Stimulated activated CD8-positive, alpha-beta memory T cell treated with anti-CD3 and anti-CD28 coated beads, Interleukin-2, amount 100 ng/mL, for 48 hours (primary cell): Measurements from ENCODE around the gene AREG.
A peak's percentile ranks its signal among the peaks of the same experiment; 100 is the strongest.
"Not testable (repeated sequence)": the region's sequence is repeated elsewhere in the genome, so short reads cannot be mapped to it uniquely, and the experiment has no call there.

Experiments used
- DNase-seq, 2 donors: peaks; one replicate each; pipeline ENCODE4 v3.0.0-alpha.2; 2020; ENCODE audit warnings: low read depth in 2 of 2

The AREG gene

GRCh38 chr4:74444891-74445642 is at the start of gene AREG:
AREG (plus strand) TSS chr4:74445136; CDS start chr4:74445346, 210 bp downstream.
- DNase-seq: peak; percentile 67 to 81

DNA sequence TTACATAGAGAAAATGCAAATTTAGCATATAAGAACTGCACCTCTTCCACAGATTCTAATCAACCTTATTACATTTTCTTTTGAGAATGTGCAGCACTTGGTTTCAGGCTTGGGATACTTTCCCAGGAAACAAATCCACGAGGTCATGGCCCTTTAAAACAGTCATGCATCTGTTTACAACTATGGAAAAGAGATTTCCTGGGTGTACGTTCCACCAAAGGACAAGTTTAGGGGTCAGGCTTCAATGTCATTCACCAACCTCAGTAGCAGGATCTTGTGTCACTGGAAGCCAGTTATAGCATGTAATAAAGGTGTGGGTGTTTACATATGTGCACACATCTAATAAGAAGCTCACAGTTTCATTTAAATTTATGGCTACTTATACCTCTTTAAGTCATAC is 49.3 kb upstream of the AREG start:
- DNase-seq: no peak

DNA sequence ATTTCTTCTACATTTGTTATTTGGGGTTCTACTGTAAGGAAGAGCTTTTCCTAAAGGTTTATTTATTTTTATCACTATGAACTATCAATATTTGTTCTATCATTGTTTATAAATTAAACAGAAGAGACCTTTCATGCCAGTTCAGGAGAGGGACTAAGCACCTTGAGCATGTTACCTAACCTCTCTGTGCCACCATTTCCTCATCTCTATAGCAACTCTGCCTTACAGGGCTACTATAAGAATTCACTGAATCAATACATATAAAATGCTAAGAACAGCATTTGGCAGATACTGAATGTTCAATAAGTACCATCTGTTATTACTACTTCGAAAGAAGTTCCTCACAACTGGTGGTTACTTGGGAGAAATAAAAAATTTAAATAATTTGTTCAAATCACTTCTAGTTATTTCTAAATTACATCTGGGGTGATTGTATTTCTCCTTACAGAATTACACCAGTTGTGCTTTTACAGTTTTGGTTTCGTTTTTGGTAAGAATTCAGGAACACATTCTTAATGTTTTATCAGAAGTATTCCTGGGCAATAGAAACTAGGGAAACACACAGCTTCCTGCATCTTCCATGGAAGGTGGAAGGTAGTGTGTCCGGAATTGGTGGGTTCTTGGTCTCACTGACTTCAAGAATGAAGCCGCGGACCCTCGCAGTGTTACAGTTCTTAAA is 47.0 kb upstream of the AREG start:
- DNase-seq: no peak

DNA sequence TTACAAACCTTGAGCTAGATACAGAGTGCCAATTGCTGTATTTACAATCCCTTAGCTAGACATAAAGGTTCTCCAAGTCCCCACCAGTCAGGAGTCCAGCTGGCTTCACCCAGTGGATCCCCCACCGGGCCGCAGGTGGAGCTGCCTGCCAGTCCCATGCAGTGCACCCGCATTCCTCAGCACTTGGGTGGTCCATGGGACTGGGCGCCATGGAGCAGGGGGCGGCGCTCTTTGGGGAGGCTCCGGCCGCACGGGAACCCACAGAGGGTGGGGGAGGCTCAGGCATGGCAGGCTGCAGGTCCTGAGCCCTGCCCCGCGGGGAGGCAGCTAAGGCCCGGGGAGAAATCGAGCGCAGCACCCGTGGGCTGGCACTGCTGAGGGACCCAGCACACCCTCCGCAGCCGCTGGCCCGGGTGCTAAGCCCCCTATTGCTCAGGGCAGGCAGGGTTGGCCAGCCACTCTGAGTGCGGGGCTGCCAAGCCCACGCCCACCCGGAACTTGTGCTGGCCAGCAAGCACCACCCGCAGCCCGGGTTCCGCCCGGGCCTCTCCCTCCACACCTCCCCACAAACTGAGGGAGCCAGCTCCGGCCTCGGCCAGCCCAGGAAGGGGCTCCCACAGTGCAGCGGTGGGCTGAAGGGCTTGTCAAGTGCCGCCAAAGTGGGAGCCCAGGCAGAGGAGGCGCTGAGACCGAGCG is 45.9 kb upstream of the AREG start:
- not testable (repeated sequence) for DNase-seq

GRCh38 chr4:74400395-74400794 is 44.5 kb upstream of the AREG start:
- no peak for DNase-seq

- no peak for DNase-seq
Measured at GRCh38 chr4:74402692-74403456, 42.1 kb upstream of the AREG start.

DNA sequence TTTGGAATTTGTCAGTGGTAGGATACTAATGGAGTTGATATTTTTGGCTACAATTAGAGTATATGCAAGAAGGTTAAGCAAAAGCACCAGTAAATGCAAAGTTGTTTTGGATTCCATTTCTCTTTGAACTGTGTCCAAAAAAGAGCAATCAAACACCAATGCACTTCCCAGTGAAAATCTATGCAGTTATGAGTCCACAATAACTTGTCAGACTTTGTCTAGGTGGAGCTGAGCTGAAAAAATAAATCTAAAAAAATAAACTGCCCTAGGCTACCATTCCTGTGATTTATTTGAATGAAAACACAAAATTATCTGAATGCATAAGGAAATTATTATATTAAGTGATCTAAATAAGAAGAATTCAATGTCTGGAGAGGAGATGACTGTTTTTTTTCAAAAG is 37.0 kb upstream of the AREG start:
- no peak for DNase-seq

DNA sequence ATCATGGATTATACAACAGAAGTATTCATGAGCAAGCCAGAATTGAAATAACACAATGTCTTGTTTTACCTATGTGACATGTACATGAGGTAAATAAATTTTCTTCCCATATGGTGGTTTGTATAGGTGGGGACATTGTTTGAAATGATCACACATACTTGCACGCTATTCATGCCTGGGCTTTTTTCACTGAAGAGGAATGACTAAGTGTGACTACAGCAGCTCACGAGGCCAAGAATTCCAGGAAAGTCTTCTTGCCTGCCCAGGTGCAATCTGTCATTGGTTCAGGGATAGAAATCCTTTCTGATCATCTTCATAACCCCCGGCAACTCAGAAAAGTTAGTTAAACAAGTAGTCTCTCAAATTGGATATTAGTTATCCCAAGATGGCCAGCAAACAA is 36.3 kb upstream of the AREG start:
- DNase-seq: no peak

DNA sequence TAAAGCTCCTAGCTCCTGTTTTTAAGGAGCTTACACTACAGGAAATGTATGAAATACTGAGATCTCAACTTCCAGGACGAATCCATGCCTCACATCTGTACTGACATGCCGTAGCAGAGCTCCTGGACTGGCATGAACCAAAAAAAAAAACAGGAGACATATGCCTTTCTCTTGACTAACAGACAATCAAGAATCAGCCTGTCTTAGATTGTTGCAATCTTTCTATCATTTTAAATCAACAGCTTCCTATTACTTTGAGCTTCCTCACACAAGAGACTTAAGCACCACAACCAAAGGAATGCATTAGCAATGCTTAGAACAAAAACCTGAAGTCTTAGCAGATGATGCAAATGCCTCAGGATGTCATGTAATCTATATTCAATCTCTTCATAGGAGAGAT is 34.7 kb upstream of the AREG start:
- no peak for DNase-seq

- no peak for DNase-seq
Measured at GRCh38 chr4:74412225-74412624, 32.7 kb upstream of the AREG start.

DNA sequence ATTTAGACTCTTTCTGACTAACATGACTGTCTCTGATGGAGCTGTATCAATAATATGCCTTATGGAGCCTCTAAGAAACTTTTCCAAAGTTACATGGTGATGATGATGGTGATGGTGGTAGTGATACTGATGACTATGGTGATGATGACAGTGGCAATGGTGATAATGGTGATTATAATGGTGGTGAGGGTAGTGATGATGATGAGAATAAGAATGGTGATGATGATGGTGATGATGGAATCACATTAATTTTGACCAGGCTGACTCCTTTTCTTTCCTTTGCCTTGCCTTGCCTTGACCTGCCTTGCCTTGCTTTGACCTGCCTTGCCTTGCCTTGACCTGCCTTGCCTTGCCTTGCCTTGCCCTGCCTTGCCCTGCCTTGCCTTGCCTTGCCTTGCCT is 31.7 kb upstream of the AREG start:
- no peak for DNase-seq

GRCh38 chr4:74414149-74414809 is 30.7 kb upstream of the AREG start:
- no peak for DNase-seq

- DNase-seq: no peak
Measured at GRCh38 chr4:74415602-74416300, 29.2 kb upstream of the AREG start.

DNA sequence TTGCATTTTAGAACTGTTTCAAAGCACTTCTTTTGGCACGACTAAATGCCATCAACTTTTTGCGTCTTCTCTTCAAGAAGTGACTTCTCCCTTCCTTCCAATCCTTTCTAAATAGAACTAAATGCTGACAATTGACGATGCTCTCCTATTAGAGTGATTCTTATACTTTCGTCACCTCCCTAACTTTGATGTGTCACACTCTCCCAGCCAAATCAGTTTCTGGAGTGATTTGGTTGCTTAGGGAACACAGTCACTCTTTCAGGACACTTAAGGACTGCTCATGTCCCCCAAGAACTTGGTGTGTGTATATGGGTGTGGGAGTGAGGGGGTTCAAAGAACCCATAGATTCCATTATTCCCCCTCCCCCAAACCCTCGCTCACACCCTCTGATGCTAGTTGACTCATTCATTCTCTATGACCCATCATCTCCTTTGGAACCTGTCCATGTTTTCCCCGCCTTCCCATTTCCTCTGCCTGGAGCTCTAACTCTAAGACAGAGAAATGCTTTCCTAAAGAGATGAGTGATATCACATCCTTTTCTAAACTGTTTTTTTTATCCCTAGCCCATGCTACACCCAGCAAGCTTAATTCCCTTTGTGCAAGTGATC is 26.8 kb upstream of the AREG start:
- no peak for DNase-seq

GRCh38 chr4:74420863-74421262 is 24.1 kb upstream of the AREG start:
- no peak for DNase-seq

DNA sequence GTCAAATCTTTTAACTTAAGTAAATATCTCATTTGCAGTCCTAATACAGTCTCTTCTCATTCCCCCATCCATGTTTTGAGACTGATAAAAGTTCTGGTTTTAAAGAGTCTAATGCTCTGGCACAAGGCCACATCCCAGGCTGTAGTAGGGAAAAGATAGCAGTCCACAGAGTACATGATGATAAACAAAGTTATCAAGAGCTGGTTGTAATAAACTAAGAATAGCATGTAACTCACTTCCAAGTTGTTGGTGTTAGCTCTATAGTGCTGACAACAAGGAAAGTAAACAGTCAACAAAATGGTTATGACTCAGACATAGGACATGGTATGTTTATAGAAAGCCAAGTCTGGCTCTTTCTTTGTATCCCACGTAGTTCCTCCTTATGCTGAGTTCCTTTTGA is 21.8 kb upstream of the AREG start:
- DNase-seq: no peak

- DNase-seq: no peak
Measured at GRCh38 chr4:74424111-74424510, 20.8 kb upstream of the AREG start.

DNA sequence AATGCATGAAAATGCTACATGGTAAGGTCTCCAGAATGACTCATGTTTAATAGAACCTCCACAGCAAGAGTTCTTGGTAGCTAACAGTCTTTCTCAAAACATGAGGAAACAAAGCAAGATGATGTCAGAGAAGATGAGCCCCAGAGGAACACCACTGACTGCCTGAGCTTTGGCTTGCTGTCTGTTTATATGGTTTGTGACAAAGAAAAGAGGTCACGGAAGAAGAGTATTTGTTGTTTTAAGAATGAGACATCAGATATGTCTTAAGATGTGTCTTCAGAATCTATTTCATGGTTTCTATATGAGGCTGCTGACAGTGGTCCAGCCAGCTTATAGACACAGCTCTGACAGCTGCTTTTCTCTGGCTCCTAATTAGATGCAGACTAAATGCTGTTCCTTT is 18.8 kb upstream of the AREG start:
- DNase-seq: no peak

GRCh38 chr4:74428276-74428675 is 16.7 kb upstream of the AREG start:
- DNase-seq: no peak

DNA sequence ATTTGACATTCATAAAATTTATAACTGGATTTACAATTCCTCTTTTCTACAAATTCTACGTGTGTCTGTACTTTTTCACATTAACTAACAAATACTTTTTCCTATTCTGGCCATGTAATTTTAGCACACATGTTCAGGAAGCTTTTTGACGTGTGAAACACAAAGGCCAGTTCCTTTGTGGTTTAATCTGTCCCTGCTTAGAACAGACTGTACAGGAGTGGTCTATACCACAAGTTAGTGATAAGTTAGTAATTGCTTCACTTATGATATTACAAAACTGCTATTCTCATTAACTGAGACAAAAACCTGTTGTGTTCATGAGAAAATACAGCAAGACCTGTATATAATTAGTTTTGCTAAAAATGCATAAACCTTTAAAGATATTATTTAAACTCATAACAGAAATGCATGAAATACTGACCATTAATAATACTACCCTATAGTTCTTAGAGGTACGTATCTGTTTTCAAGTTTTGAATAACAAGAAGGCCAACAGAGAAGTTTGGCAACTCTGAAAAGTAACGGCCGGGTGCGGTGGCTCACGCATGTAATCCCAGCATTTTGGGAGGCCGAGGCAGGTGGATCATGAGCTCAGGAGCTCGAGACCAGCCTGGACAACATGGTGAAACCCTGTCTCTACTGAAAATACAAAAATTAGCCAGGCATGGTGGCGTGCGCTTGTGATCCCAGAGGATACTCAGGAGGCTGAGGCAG is 13.7 kb upstream of the AREG start:
- DNase-seq: no peak
